ENCODE results near the gene P2RY11.

Gene P2RY11

GRCh38 chr19:10141973-10142372 lies 30.5 kb downstream of the P2RY11 start:
- DNase-seq: no peak

GRCh38 chr19:10142701-10143375 lies 31.3 kb downstream of the P2RY11 start:
- DNase-seq: no peak

- no peak for DNase-seq
These were observed 32.2 kb downstream of the P2RY11 start for GRCh38 chr19:10143681-10144080.

- DNase-seq: no peak
These were observed 32.9 kb downstream of the P2RY11 start for GRCh38 chr19:10144361-10144760.

- no peak for DNase-seq
These were observed 33.5 kb downstream of the P2RY11 start for GRCh38 chr19:10145031-10145430.

- no peak for DNase-seq
These were observed 34.6 kb downstream of the P2RY11 start for GRCh38 chr19:10146142-10146541.

GRCh38 chr19:10149427-10149826 lies 37.9 kb downstream of the P2RY11 start:
- no peak for DNase-seq

GRCh38 chr19:10151521-10151920 lies 40.0 kb downstream of the P2RY11 start:
- DNase-seq: no peak

GRCh38 chr19:10152100-10152499 lies 40.6 kb downstream of the P2RY11 start:
- no peak for DNase-seq

- no peak for DNase-seq
These were observed 44.3 kb downstream of the P2RY11 start for GRCh38 chr19:10155839-10156238.

GRCh38 chr19:10158071-10158470 lies 46.6 kb downstream of the P2RY11 start:
- DNase-seq: no peak

- no peak for DNase-seq
These were observed 47.0 kb downstream of the P2RY11 start for GRCh38 chr19:10158485-10158884.

- DNase-seq: no peak
These were observed 48.1 kb downstream of the P2RY11 start for GRCh38 chr19:10159610-10160009.

- no peak for DNase-seq
These were observed 52.0 kb downstream of the P2RY11 start for GRCh38 chr19:10163536-10163935.

All from DMS79 (cell line).